Coronary artery (tissue), 2 donors: ENCODE measurements around the gene MAPK10.

Source experiments
- DNase-seq: peaks from one replicate; pipeline ENCODE4 v3.0.0-alpha.2; 2017; ENCODE audit warnings: low spot score
- H3K27ac ChIP-seq, 2 donors: fragments of 200-600 bp; sonication (generic); one replicate each; pipeline ENCODE4 v1.5.1; 2016 to 2019
- H3K4me3 ChIP-seq: fragments of 200-600 bp; sonication (generic); 2 replicates; pipeline ENCODE4 v1.5.1; 2016; ENCODE audit warnings: mild to moderate bottlenecking, moderate library complexity
- TF ChIP-seq, protein P1 (sequence below): fragments of 200-600 bp; sonication (generic); IDR thresholded peaks from one replicate; pipeline ENCODE4 v1.5.1; 2019; ENCODE audit warnings: antibody characterized with exemption

MAPK10 gene

GRCh38 chr4:86302830-86303229 lies 57.0 kb downstream of the MAPK10 start:
- DNase-seq, result no peak
- TF ChIP-seq, protein P1, sequence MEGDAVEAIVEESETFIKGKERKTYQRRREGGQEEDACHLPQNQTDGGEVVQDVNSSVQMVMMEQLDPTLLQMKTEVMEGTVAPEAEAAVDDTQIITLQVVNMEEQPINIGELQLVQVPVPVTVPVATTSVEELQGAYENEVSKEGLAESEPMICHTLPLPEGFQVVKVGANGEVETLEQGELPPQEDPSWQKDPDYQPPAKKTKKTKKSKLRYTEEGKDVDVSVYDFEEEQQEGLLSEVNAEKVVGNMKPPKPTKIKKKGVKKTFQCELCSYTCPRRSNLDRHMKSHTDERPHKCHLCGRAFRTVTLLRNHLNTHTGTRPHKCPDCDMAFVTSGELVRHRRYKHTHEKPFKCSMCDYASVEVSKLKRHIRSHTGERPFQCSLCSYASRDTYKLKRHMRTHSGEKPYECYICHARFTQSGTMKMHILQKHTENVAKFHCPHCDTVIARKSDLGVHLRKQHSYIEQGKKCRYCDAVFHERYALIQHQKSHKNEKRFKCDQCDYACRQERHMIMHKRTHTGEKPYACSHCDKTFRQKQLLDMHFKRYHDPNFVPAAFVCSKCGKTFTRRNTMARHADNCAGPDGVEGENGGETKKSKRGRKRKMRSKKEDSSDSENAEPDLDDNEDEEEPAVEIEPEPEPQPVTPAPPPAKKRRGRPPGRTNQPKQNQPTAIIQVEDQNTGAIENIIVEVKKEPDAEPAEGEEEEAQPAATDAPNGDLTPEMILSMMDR, result no peak
- Histone ChIP-seq H3K4me3 (no peak overlapping the region), H3K27ac (no peak overlapping the region)

- Histone ChIP-seq H3K27ac (no peak overlapping the region), H3K4me3 (no peak overlapping the region)
- DNase-seq, result no peak
- TF ChIP-seq, protein P1, result no peak
Observed at GRCh38 chr4:86302251-86302650, 57.6 kb downstream of the MAPK10 start.

DNA sequence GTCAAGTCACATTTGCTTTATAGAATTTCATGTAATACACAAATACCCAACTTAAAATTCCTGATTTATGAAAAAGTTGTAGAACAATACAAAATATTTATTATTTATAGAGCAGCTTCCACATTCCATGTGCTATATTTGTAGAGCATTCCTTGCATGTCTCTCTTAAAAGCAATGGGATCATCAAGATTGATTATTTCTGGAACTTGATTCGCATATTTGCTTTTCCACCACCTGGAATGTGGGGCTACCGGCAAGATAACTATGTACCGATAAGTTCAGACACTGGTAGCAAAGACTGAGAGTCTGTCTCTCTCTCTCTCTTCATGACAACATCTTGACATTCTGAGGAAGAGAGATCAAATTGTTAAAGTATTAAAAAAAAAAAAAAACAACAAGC lies 59.3 kb downstream of the MAPK10 start:
- no peak for DNase-seq
- Histone ChIP-seq H3K27ac (no peak overlapping the region), H3K4me3 (no peak overlapping the region)
- TF ChIP-seq, protein P1, result no peak

DNA sequence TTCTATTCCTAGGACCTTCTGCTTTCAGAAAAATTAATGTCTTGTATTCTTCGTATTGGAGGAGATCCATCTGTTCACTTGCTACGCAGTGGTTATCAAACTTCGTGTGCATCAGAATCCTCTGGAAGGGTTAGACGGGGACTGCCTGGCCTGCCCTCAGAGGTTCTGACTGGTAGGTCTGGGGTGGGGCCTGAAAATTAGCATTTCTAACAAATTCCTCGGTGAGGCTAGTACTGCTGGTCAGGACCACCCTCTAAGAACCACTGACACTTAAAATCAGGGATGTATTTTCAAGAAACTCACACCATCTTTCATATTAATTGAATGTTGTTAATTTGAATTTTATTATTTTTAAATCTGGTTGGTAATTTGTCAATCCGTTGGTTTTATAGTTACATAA lies 63.0 kb downstream of the MAPK10 start:
- DNase-seq, result no peak
- TF ChIP-seq, protein P1, result no peak
- no peak overlapping the region for H3K27ac ChIP-seq
- no peak overlapping the region for H3K4me3 ChIP-seq

- Histone ChIP-seq H3K27ac (no peak overlapping the region), H3K4me3 (no peak overlapping the region)
- TF ChIP-seq, protein P1, result no peak
- DNase-seq, result no peak
Observed at GRCh38 chr4:86294883-86295282, 65.0 kb downstream of the MAPK10 start.

- H3K4me3 ChIP-seq, result no peak overlapping the region
- H3K27ac ChIP-seq, result no peak overlapping the region
- TF ChIP-seq, protein P1, result no peak
- no peak for DNase-seq
Observed at GRCh38 chr4:86291180-86291579, 68.7 kb downstream of the MAPK10 start.

DNA sequence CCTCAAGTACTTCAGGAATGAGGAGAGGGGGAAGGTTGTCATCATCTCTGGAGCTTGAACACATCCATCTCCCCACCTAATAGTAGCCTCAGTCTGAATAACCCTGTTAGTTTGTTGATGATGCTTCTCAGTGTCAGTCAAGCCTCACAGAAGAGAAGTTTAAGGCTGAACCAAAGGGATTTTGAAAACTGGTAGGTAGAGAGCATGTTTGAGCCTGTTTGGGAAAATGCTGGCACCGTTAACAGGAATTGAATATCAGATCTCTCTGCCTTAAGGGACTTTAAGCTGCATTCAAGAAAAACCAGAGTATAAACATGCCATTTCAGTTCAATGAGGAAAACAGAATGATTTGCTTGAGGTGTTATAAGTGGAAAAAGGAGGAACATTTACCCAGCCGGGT lies 73.1 kb downstream of the MAPK10 start:
- no peak for DNase-seq
- TF ChIP-seq, protein P1, result no peak
- H3K27ac ChIP-seq, result no peak overlapping the region
- H3K4me3 ChIP-seq, result no peak overlapping the region
